GM13977 (cell line): ENCODE measurements around the gene MPP1.

Source experiments
- DNase-seq: peaks from one replicate; pipeline ENCODE4 v3.0.0; 2012; ENCODE audit warnings: low spot score
- in situ Hi-C: fragments of 300-500 bp; cut with MboI; formaldehyde crosslinking; loops from one replicate; pipeline ENCODE4 v1.12.0; 2022; ENCODE audit warnings: low sequenced_read_pairs, low pct_unique_long_range_greater_than_20kb, mixed read lengths, inconsistent platforms; ENCODE audit not compliant: unreplicated experiment
- TF ChIP-seq, protein P1 (sequence below): IDR thresholded peaks from 2 replicates; pipeline ENCODE4 v1.5.1; 2012; ENCODE audit warnings: mild to moderate bottlenecking, control low read depth; ENCODE audit not compliant: insufficient read depth; ENCODE audit errors: extremely low read depth, missing control alignments

Gene MPP1

DNA sequence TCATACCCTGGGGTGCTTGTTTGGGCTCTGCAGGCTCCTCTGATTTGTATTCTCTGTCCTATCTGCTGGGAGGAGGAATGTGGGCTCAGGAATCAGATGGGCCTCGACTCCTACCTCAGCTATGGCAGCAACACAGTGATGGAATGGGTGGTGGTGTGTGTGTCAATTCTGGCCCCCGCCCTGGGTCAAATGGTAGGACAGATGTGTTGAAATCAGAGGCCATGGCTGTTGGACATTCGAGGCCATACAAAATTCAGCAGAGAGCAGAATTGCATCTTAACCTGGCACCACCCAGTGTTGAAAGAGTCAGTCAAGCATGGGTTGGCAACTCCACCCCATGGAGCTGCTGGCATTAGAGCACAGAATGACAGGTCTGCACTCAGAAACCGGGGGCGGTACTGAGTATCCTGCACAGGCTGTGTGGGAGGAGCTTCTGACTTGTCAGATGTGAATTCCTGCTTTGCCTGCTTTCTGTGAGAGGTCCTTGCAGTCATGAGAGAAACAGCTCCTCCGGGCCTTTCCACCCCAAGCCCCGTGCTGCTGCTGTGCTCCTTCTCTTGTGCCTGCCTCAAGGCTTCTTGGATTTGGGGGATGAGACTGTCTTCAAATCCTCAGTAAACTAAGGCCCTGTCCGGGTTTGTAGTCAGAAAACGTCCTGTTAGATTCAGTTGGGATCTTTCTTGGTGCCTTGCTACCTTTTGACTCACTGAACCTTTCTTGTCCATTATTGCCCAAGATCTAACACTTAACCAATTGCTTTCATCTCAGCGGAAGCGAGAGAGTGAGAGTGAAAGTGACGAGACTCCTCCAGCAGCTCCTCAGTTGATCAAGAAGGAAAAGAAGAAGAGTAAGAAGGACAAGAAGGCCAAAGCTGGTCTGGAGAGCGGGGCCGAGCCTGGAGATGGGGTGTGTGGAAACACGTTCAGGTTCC, 29.6 kb downstream of the MPP1 start:
- in situ Hi-C loops = no loop called here
- no peak for DNase-seq
- TF ChIP-seq, protein P1, sequence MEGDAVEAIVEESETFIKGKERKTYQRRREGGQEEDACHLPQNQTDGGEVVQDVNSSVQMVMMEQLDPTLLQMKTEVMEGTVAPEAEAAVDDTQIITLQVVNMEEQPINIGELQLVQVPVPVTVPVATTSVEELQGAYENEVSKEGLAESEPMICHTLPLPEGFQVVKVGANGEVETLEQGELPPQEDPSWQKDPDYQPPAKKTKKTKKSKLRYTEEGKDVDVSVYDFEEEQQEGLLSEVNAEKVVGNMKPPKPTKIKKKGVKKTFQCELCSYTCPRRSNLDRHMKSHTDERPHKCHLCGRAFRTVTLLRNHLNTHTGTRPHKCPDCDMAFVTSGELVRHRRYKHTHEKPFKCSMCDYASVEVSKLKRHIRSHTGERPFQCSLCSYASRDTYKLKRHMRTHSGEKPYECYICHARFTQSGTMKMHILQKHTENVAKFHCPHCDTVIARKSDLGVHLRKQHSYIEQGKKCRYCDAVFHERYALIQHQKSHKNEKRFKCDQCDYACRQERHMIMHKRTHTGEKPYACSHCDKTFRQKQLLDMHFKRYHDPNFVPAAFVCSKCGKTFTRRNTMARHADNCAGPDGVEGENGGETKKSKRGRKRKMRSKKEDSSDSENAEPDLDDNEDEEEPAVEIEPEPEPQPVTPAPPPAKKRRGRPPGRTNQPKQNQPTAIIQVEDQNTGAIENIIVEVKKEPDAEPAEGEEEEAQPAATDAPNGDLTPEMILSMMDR = no peak

- DNase-seq = no peak
- in situ Hi-C loops = no loop called here
- TF ChIP-seq, protein P1 = no peak
Observed at GRCh38 chrX:154774622-154775021, 30.7 kb downstream of the MPP1 start.

- peak; percentile 92 for DNase-seq
- in situ Hi-C loops = no loop called here
- TF ChIP-seq, protein P1 = no peak
Observed at GRCh38 chrX:154762537-154763296, 42.6 kb downstream of the MPP1 start, which contains the start of gene DKC1. TSS of gene DKC1 (plus strand) at chrX:154762864. CDS start at chrX:154762966, 102 bp downstream.

DNA sequence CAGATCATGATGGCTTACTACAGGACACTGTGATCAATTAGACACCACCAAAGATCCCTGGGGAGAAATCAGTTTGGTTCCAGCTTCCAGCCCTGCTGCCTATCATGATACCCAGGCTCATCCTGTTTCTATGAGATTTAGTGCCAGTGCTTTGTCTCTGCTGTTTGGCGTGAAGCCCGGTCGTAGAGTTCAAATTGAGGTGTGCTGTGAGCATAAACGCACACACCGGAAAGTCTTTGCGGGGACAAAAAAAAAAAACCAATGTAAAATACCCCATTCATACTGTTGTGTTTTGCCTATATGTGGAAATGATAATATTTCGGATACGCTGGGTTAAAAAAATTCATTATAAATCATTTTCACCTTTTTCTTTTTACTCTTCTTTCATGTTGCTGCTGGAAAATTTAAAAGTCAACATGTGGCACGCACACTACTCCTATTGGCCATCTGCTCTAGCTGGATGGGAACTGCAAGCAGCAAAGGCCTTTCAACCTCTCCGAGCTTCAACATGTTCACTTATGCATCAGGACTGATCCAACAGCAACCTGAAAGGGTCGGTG, 43.2 kb downstream of the MPP1 start:
- in situ Hi-C loops = no loop called here
- DNase-seq = no peak

DNA sequence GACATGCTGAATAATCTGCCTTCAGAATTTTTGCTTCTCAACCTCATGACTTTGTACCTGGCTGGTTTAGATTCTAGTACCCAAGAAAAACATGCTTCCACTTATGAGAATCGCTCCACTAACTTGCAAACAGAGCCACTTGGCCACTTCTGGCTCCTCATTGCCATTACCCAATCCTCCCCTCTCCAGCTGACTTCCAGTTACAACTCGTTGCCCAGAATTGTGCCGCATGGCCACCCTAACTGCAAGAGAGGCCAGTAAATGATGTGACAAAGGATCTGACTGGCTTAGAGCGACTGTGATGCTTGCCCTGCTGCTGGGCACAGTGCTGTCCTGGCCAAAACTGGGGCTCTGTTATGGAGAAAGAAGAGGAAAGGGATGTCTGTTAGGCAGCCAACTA, 46.6 kb downstream of the MPP1 start:
- TF ChIP-seq, protein P1 = no peak
- in situ Hi-C loops = no loop called here
- DNase-seq = peak; percentile 2

More for the DNA sequence above, 43.2 kb downstream of the MPP1 start:
- TF ChIP-seq, protein P1 = no peak

DNA sequence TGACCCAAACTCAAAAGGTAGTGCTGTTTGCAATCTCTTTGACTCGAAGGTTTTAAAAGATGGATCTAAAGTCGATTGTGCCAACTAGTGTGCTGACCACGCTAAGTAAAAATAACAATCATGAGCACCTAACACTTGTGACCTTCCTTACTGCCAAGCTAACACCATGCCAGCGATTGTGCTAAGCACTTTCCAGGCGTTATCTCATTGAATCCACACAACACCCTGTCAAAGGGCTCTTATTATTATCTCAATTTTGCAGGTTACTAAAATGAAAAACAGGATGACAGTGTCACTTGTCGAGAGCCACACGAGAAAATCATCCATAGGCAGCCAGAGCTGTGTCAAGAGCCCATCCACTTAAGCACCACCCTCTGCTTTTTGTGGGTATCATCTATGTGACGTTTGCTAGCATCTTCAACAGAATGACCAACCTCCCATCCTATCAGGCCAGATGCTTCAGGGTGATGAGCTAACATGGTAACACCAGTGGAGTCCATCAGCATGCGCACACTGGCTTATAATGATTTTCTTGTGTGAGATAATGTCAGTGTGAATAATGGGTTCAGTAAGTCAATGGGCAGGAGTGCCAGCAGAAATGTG, 53.5 kb downstream of the MPP1 start:
- in situ Hi-C loops = no loop called here
- TF ChIP-seq, protein P1 = no peak
- DNase-seq = no peak
